KMS-11 (cell line): ENCODE results near the gene TC2N.
"Not testable (repeated sequence)": the region's sequence is repeated elsewhere in the genome, so short reads cannot be mapped to it uniquely, and the experiment has no call there.

Experiments used
- H2AFZ ChIP-seq: fragments of 200-600 bp; sonication (generic); 2 replicates; pipeline ENCODE4 v1.6.1; 2016; ENCODE audit warnings: antibody characterized with exemption, mixed run types, low read depth
- H3K27ac ChIP-seq: fragments of 200-600 bp; sonication (generic); 2 replicates; pipeline ENCODE4 v1.6.1; 2016; ENCODE audit warnings: mild to moderate bottlenecking, mixed run types
- H3K27me3 ChIP-seq: fragments of 200-600 bp; sonication (generic); 2 replicates; pipeline ENCODE4 v1.6.1; 2017; ENCODE audit warnings: mild to moderate bottlenecking, low read depth, mixed run types, moderate library complexity; ENCODE audit not compliant: insufficient read depth
- H3K36me3 ChIP-seq: fragments of 200-600 bp; sonication (generic); 2 replicates; pipeline ENCODE4 v1.6.1; 2017; ENCODE audit warnings: mild to moderate bottlenecking, mixed run types; ENCODE audit not compliant: insufficient read depth
- H3K4me1 ChIP-seq: fragments of 200-600 bp; sonication (generic); 2 replicates; pipeline ENCODE4 v1.6.1; 2016; ENCODE audit warnings: mild to moderate bottlenecking, low read depth, mixed run types; ENCODE audit not compliant: poor library complexity, severe bottlenecking
- H3K4me2 ChIP-seq: fragments of 200-600 bp; sonication (generic); 2 replicates; pipeline ENCODE4 v1.7.0; 2016; ENCODE audit warnings: mild to moderate bottlenecking, mixed run types
- H3K4me3 ChIP-seq: fragments of 200-600 bp; sonication (generic); IDR thresholded peaks from 2 replicates; pipeline ENCODE4 v1.6.1; 2017; ENCODE audit warnings: low read depth, low read length, mixed read lengths; ENCODE audit not compliant: insufficient read depth
- H3K79me2 ChIP-seq: fragments of 200-600 bp; sonication (generic); 2 replicates; pipeline ENCODE4 v1.6.1; 2016; ENCODE audit warnings: low read depth, mixed run types; ENCODE audit not compliant: insufficient read depth
- H3K9ac ChIP-seq: fragments of 200-600 bp; sonication (generic); 2 replicates; pipeline ENCODE4 v1.6.1; 2016; ENCODE audit warnings: mild to moderate bottlenecking, mixed run types
- H4K20me1 ChIP-seq: fragments of 200-600 bp; sonication (generic); 2 replicates; pipeline ENCODE4 v1.6.1; 2016; ENCODE audit warnings: mild to moderate bottlenecking, mixed run types; ENCODE audit not compliant: insufficient read depth
- TF ChIP-seq, protein P1 (sequence below): fragments of 200-600 bp; sonication (generic); conservative IDR thresholded peaks from 2 replicates; pipeline ENCODE4 v1.6.1; 2017; ENCODE audit warnings: low read depth, mild to moderate bottlenecking, antibody characterized with exemption, low read length, moderate library complexity, mixed read lengths

Gene TC2N

GRCh38 chr14:91872011-91872501 lies 4.7 kb upstream of the TC2N start:
- Histone ChIP-seq H3K4me2 (no peak overlapping the region), H2AFZ (no peak overlapping the region), H3K4me3 (no peak overlapping the region), H4K20me1 (no peaks in the 10 kb centered on the region), H3K27me3 (peaks cover 9% of the 10 kb centered on the region; the same call in 1 of the 2 replicates), H3K27ac (no peak overlapping the region), H3K36me3 (no peaks in the 10 kb centered on the region), H3K4me1 (peaks cover 16% of the 10 kb centered on the region), H3K9ac (no peak overlapping the region), H3K79me2 (no peaks in the 10 kb centered on the region)
- TF ChIP-seq, protein P1, sequence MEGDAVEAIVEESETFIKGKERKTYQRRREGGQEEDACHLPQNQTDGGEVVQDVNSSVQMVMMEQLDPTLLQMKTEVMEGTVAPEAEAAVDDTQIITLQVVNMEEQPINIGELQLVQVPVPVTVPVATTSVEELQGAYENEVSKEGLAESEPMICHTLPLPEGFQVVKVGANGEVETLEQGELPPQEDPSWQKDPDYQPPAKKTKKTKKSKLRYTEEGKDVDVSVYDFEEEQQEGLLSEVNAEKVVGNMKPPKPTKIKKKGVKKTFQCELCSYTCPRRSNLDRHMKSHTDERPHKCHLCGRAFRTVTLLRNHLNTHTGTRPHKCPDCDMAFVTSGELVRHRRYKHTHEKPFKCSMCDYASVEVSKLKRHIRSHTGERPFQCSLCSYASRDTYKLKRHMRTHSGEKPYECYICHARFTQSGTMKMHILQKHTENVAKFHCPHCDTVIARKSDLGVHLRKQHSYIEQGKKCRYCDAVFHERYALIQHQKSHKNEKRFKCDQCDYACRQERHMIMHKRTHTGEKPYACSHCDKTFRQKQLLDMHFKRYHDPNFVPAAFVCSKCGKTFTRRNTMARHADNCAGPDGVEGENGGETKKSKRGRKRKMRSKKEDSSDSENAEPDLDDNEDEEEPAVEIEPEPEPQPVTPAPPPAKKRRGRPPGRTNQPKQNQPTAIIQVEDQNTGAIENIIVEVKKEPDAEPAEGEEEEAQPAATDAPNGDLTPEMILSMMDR = no peak

DNA sequence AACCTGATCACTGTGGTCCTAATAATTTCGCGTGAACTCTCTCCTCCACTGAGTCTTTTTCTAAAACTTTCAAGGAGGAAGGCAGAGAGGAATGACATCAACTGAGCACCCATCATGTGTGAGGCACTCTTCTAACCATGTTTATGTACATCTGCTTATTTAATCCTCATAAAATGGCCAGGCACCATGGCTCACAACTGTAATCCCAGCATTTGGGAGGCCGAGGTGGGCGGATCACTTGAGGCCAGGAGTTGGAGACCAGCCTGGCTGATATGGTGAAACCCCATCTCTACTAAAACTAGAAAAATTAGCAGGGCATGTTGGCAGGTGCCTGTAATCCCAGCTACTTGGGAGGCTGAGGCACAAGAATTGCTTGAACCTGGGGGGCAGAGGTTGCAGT lies 4.1 kb upstream of the TC2N start:
- H3K4me1 ChIP-seq = peaks cover 23% of the 10 kb centered on the region
- not testable (repeated sequence) for H3K36me3 ChIP-seq, H2AFZ ChIP-seq, H3K9ac ChIP-seq, H3K27ac ChIP-seq, H3K27me3 ChIP-seq, H3K4me3 ChIP-seq, H3K4me2 ChIP-seq, H3K79me2 ChIP-seq, H4K20me1 ChIP-seq

GRCh38 chr14:91870890-91871289 lies 3.6 kb upstream of the TC2N start:
- H3K9ac ChIP-seq = no peak overlapping the region
- no peaks in the 10 kb centered on the region for H4K20me1 ChIP-seq
- H2AFZ ChIP-seq = no peak overlapping the region
- H3K27me3 ChIP-seq = peaks cover 9% of the 10 kb centered on the region; the same call in 1 of the 2 replicates
- no peak overlapping the region for H3K4me3 ChIP-seq
- no peaks in the 10 kb centered on the region for H3K36me3 ChIP-seq
- no peak overlapping the region for H3K27ac ChIP-seq
- no peaks in the 10 kb centered on the region for H3K79me2 ChIP-seq
- H3K4me1 ChIP-seq = peaks cover 28% of the 10 kb centered on the region
- H3K4me2 ChIP-seq = no peak overlapping the region
- TF ChIP-seq, protein P1 = no peak

- Histone ChIP-seq H3K27ac (no peak overlapping the region), H3K4me1 (peaks cover 37% of the 10 kb centered on the region)
Measured at GRCh38 chr14:91870001-91870400, 2.7 kb upstream of the TC2N start.

GRCh38 chr14:91869556-91869955 lies 2.2 kb upstream of the TC2N start:
- Histone ChIP-seq H3K4me3 (no peak overlapping the region), H3K9ac (no peak overlapping the region), H4K20me1 (peaks cover 4% of the 10 kb centered on the region; the same call in 1 of the 2 replicates), H3K27ac (no peak overlapping the region), H3K27me3 (peaks cover 16% of the 10 kb centered on the region; the same call in 1 of the 2 replicates), H3K79me2 (no peaks in the 10 kb centered on the region), H2AFZ (no peak overlapping the region), H3K4me1 (peaks cover 38% of the 10 kb centered on the region), H3K4me2 (no peak overlapping the region), H3K36me3 (no peaks in the 10 kb centered on the region)
- TF ChIP-seq, protein P1 = no peak

More at GRCh38 chr14:91870001-91870400, 2.7 kb upstream of the TC2N start:
- peaks cover 11% of the 10 kb centered on the region; the same call in 1 of the 2 replicates for H3K27me3 ChIP-seq
- H3K79me2 ChIP-seq = no peaks in the 10 kb centered on the region
- no peaks in the 10 kb centered on the region for H3K36me3 ChIP-seq
- TF ChIP-seq, protein P1 = no peak
- no peak overlapping the region for H3K4me2 ChIP-seq
- no peak overlapping the region for H3K9ac ChIP-seq
- H2AFZ ChIP-seq = no peak overlapping the region
- no peak overlapping the region for H3K4me3 ChIP-seq
- peaks cover 4% of the 10 kb centered on the region; the same call in 1 of the 2 replicates for H4K20me1 ChIP-seq
